Peyer's patch (tissue), 4 donors: ENCODE results near the gene CUL7.

Source experiments
- POLR2A ChIP-seq, 2 donors: fragments of 450-650 bp; IDR thresholded peaks; one replicate each; pipeline ENCODE4 v1.5.1; 2017; ENCODE audit warnings: antibody characterized with exemption in 2 of 2, mild to moderate bottlenecking in 2 of 2, moderate library complexity in 2 of 2
- TF ChIP-seq, protein P1 (sequence below), 6 experiments: fragments of 450-650 bp in 4 of 6; fragments of 200-600 bp in 2 of 6; sonication (generic) in 1 of 6; IDR thresholded peaks; one replicate each; pipeline ENCODE4 v1.5.1; 2017 to 2019; ENCODE audit warnings: antibody characterized with exemption in 6 of 6, mild to moderate bottlenecking in 3 of 6, moderate library complexity in 1 of 6

DNA sequence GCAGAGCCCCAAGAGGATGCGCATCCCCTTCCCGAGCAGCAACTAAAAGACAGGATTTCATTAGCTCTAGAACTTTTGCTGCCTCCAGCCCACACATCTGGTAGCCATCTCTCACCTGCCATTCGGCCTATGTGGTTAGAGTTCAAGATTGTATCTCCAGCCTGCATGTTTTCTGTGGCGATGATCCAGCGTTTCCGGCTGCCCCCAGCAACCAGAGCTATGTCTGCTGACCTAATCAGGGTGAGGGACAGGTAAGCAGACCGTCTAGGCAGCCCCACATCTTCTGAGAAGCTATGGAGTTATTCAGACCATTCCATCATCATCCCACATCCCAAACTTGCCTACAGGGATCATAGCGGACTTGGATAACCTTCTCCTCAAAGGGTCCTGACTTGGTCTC is 2.3 kb upstream of the CUL7 start:
- TF ChIP-seq, protein P1, sequence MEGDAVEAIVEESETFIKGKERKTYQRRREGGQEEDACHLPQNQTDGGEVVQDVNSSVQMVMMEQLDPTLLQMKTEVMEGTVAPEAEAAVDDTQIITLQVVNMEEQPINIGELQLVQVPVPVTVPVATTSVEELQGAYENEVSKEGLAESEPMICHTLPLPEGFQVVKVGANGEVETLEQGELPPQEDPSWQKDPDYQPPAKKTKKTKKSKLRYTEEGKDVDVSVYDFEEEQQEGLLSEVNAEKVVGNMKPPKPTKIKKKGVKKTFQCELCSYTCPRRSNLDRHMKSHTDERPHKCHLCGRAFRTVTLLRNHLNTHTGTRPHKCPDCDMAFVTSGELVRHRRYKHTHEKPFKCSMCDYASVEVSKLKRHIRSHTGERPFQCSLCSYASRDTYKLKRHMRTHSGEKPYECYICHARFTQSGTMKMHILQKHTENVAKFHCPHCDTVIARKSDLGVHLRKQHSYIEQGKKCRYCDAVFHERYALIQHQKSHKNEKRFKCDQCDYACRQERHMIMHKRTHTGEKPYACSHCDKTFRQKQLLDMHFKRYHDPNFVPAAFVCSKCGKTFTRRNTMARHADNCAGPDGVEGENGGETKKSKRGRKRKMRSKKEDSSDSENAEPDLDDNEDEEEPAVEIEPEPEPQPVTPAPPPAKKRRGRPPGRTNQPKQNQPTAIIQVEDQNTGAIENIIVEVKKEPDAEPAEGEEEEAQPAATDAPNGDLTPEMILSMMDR (IDR thresholded peaks at IDR 0.05) = no peak
- no peak for TF ChIP-seq POLR2A (IDR thresholded peaks at IDR 0.05)
